DOHH2 (cell line): ENCODE data around the gene MIX23.

Source experiments
- EZH2phosphoT487 ChIP-seq: fragments of 200-600 bp; sonication (generic); IDR thresholded peaks from 2 replicates; pipeline ENCODE4 v1.6.1; 2017; ENCODE audit warnings: borderline replicate concordance, mild to moderate bottlenecking, antibody characterized with exemption, low read length, moderate library complexity, mixed read lengths
- TF ChIP-seq, protein P1 (sequence below): fragments of 200-600 bp; sonication (generic); IDR thresholded peaks from one replicate; pipeline ENCODE4 v1.5.1; 2014; ENCODE audit warnings: antibody characterized with exemption, mild to moderate bottlenecking, low read depth, low read length; ENCODE audit not compliant: poor library complexity, severe bottlenecking

DNA sequence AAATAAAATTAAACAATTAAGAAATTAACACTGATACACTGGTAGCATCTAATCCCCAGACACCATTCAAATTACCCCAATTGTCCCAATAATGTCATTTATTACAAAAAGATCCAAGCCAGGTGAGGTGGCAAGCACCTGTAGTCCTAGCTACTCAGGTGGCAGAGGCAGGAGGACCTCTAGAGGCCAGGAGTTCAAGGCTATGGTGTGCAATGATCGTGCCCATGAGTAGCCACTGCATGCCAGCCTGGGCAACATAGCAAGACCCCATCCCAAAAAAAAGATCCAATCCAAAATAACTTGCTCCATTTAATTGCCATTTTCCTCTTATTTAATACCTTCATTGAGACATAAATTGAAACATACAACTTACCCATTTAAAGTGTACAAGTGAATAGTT lies 40.2 kb downstream of the MIX23 start:
- TF ChIP-seq, protein P1, sequence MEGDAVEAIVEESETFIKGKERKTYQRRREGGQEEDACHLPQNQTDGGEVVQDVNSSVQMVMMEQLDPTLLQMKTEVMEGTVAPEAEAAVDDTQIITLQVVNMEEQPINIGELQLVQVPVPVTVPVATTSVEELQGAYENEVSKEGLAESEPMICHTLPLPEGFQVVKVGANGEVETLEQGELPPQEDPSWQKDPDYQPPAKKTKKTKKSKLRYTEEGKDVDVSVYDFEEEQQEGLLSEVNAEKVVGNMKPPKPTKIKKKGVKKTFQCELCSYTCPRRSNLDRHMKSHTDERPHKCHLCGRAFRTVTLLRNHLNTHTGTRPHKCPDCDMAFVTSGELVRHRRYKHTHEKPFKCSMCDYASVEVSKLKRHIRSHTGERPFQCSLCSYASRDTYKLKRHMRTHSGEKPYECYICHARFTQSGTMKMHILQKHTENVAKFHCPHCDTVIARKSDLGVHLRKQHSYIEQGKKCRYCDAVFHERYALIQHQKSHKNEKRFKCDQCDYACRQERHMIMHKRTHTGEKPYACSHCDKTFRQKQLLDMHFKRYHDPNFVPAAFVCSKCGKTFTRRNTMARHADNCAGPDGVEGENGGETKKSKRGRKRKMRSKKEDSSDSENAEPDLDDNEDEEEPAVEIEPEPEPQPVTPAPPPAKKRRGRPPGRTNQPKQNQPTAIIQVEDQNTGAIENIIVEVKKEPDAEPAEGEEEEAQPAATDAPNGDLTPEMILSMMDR, result no peak
- TF ChIP-seq EZH2phosphoT487, result no peak
